Fibroblast of villous mesenchyme (primary cell): ENCODE measurements around the gene TRIM43. TPM values are rescaled to one million over a fixed set of nuclear protein-coding genes. Genes with fewer than 3 reads are reported as not detected.
"Not testable (repeated sequence)": the region's sequence is repeated elsewhere in the genome, so short reads cannot be mapped to it uniquely, and the experiment has no call there.

Experiments
- DNase-seq: peaks from one replicate; pipeline ENCODE4 v3.0.0-alpha.2; 2010; ENCODE audit warnings: low read depth
- H3K4me3 ChIP-seq: 2 replicates; pipeline ENCODE4 v1.5.1; 2011; ENCODE audit warnings: low read depth, mild to moderate bottlenecking, low read length
- small RNA-seq: library from RNA; depleted of rRNA; stranded (forward); fragments of <200 nt; gene quantifications from one replicate; pipeline ENCODE3, GENCODE V24; 2012
- total RNA-seq: library from RNA; depleted of rRNA; stranded (reverse); fragments of >200 nt; gene quantifications from 2 replicates; pipeline ENCODE4 v1.2.3, GENCODE V29; 2012

TRIM43 gene
- total RNA-seq, 1 donor: under 0.01 TPM

GRCh38 chr2:95642951-95643350, 51.1 kb downstream of the TRIM43 start:
- not testable (repeated sequence) for H3K4me3 ChIP-seq, DNase-seq

DNA sequence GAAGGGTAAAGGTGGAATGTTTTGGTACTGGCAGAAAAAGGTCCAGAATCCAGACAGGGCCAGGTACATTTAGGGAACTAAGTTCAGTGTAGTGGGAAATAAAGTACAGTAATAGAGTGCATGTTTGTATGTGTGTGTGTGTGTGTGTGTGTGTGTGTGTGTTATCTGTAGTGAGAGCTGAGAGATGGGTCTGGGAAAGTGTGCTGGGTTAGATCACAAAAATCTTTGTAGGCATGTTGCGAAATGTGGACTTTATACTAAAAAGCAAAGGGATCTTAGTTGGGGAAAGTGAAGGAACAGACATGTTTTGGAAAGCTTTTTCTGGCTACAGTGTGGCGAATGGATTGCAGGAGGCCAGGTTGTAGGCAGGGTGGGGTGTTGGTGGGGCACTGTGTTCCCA, 53.5 kb downstream of the TRIM43 start:
- H3K4me3 ChIP-seq, DNase-seq: not testable (repeated sequence)

DNA sequence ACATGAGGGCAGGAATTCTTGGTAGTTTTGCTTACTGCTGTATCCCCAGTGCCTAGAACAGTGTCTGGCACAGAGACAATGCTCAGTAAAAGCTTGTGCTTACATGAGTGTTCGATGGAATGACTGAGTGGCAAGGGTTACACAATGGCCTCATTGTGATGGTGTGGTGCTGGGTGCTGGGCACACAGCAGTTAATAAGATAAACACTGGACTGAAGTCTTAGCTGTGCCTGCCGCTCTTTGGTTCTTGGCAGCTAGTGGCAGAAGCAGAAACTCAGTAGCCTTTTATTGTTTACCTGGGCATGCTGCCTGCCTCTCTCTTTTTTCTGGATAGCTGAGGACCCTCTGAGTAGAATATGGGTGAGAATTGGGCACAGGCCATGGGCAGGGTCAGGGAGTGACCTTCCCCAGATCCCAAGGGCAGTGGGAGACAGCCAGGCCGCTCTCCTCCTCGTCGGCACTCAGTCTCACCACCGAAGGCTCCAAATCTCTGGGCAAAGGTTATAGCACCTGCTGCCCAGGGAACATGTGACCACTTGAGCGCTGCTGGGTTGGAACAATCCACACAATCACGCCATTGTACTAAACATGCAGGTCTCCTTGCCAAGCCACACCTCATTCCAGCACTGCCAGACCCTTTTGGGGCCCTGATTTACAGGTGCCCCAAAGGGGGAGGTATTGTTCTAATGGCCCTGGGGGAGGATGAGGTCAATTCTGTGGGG, 54.6 kb downstream of the TRIM43 start:
- H3K4me3 ChIP-seq: not testable (repeated sequence)

GRCh38 chr2:95648894-95649544, 57.2 kb downstream of the TRIM43 start:
- DNase-seq, H3K4me3 ChIP-seq: not testable (repeated sequence)

More for the DNA sequence above, 54.6 kb downstream of the TRIM43 start:
- not testable (repeated sequence) for DNase-seq

Small RNA genes within 50 kb of the gene (small RNA-seq; reads per million reads assigned to genes)
- gene AC009237.4 (not detected), gene AC009237.7 (not detected)

Other genes with a start within 250 kb of the TRIM43 start
- gene FAHD2A, start 189.3 kb upstream of the TRIM43 start, total RNA-seq: 26.3 and 28.3 TPM in 2 replicates
- gene TRIM43B, start 107.2 kb upstream of the TRIM43 start, total RNA-seq: not detected in 2 replicates